Activated CD4-positive, alpha-beta T cell treated with anti-CD3 and anti-CD28 coated beads, Interleukin-2, amount 10 ng/mL, durations not matched to agents 7 days and 5 days (primary cell): ENCODE measurements around the gene SLC2A8. TPM values are rescaled to one million over a fixed set of nuclear protein-coding genes. Genes with fewer than 3 reads are reported as not detected.

Experiments
- total RNA-seq, 2 experiments: library from RNA; stranded (reverse); gene quantifications; one replicate each; pipeline ENCODE4 v1.2.3, GENCODE V29; 2021

The SLC2A8 gene
- total RNA-seq, 2 experiments from 2014 or later = 4.3 to 4.6 TPM

Other genes with a start within 250 kb of the SLC2A8 start
- gene GARNL3, start 132.4 kb upstream of the SLC2A8 start, total RNA-seq = 1 to 10 TPM; 1.6 to 2.0 TPM
- gene ZNF79, start 27.2 kb downstream of the SLC2A8 start, total RNA-seq = 10 to 100 TPM; 13.1 to 13.2 TPM
- gene RPL12, start 54.2 kb downstream of the SLC2A8 start, total RNA-seq = 1,000 to 10,000 TPM; 1,186 to 1,386 TPM
- gene LRSAM1, start 54.3 kb downstream of the SLC2A8 start, total RNA-seq = 10 to 100 TPM; 13.3 to 13.6 TPM
- 10 to 100 TPM; 12.1 to 17.7 TPM for gene STXBP1, start 215.1 kb downstream of the SLC2A8 start, total RNA-seq